Measurements from ENCODE around the gene PRRT3. TPM values are rescaled to one million over a fixed set of nuclear protein-coding genes. Genes with fewer than 3 reads are reported as not detected.
A peak's percentile ranks its signal among the peaks of the same experiment; 100 is the strongest.

The PRRT3 gene
- total and polyA plus RNA-seq, 2 donors (not counting 1 experiment from before 2014, with no cell fraction given) = 3.1 to 3.8 TPM

- Histone ChIP-seq H3K27ac (ENCODE audit: insufficient read depth, low read length) (no peak overlapping the region), H3K4me2 (ENCODE audit: extremely low read depth, insufficient read depth, low read length) (no peak overlapping the region), H3K4me1 (ENCODE audit: control insufficient read depth, extremely low read depth, insufficient read depth, low read length) (peaks cover 4% of the 10 kb centered on the region)
Observed at GRCh38 chr3:9948586-9948985, 3.6 kb downstream of the PRRT3 start.

GRCh38 chr3:9947025-9947995, 4.9 kb downstream of the PRRT3 start:
- Histone ChIP-seq H3K79me2 (ENCODE audit: control insufficient read depth, insufficient read depth, low read length) (no peaks in the 10 kb centered on the region), H3K4me2 (ENCODE audit: extremely low read depth, insufficient read depth, low read length) (peak overlapping the region; percentile 82), H3K9me3 (ENCODE audit: control insufficient read depth, insufficient read depth, low read depth, low read length) (no peaks in the 10 kb centered on the region), H3K36me3 (ENCODE audit: control insufficient read depth, insufficient read depth, low read length) (peaks cover 5% of the 10 kb centered on the region), H3K4me1 (ENCODE audit: control insufficient read depth, extremely low read depth, insufficient read depth, low read length) (peaks cover 4% of the 10 kb centered on the region), H4K20me1 (ENCODE audit: control insufficient read depth, extremely low read depth, insufficient read depth, low read length) (no peaks in the 10 kb centered on the region), H3K27me3 (ENCODE audit: control insufficient read depth, insufficient read depth, low read length) (no peaks in the 10 kb centered on the region), H2AFZ (ENCODE audit: low read length) (peak overlapping the region; percentile 88), H3K9ac (ENCODE audit: insufficient read depth, low read length) (peak overlapping the region; percentile 66), H3K4me3 (replicated peaks in 1 of 4; ENCODE audit: control extremely low read depth in 1 of 4, insufficient read depth in 1 of 4, low read depth in 3 of 4, low read length in 4 of 4) (peak overlapping the region; percentile 44 to 68 (median 58)), H3K27ac (ENCODE audit: insufficient read depth, low read length) (peak overlapping the region; percentile 62)
- DNase-seq (ENCODE audit: low read depth in 2 of 2) = peak; percentile 70 to 76
- TF ChIP-seq EZH2 (IDR thresholded peaks at IDR 0.05; ENCODE audit: low read length, missing control alignments) (no peak), CTCF (conservative IDR thresholded peaks at IDR 0.05 in 1 of 2, IDR thresholded peaks at IDR 0.05 in 1 of 2; ENCODE audit: low read depth in 1 of 2, low read length in 2 of 2) (peak; percentile 40 to 49)

More at GRCh38 chr3:9948586-9948985, 3.6 kb downstream of the PRRT3 start:
- H3K79me2 ChIP-seq (ENCODE audit: control insufficient read depth, insufficient read depth, low read length) = no peaks in the 10 kb centered on the region
- TF ChIP-seq CTCF (conservative IDR thresholded peaks at IDR 0.05 in 1 of 2, IDR thresholded peaks at IDR 0.05 in 1 of 2; ENCODE audit: low read depth in 1 of 2, low read length in 2 of 2) = no peak
- no peak for TF ChIP-seq EZH2 (IDR thresholded peaks at IDR 0.05; ENCODE audit: low read length, missing control alignments)
- no peak overlapping the region for H3K9ac ChIP-seq (ENCODE audit: insufficient read depth, low read length)
- no peaks in the 10 kb centered on the region for H4K20me1 ChIP-seq (ENCODE audit: control insufficient read depth, extremely low read depth, insufficient read depth, low read length)
- H3K4me3 ChIP-seq (replicated peaks in 1 of 4; ENCODE audit: control extremely low read depth in 1 of 4, insufficient read depth in 1 of 4, low read depth in 3 of 4, low read length in 4 of 4) = no peak overlapping the region
- H3K27me3 ChIP-seq (ENCODE audit: control insufficient read depth, insufficient read depth, low read length) = no peaks in the 10 kb centered on the region
- H3K9me3 ChIP-seq (ENCODE audit: control insufficient read depth, insufficient read depth, low read depth, low read length) = no peaks in the 10 kb centered on the region
- H2AFZ ChIP-seq (ENCODE audit: low read length) = no peak overlapping the region
- H3K36me3 ChIP-seq (ENCODE audit: control insufficient read depth, insufficient read depth, low read length) = peaks cover 2% of the 10 kb centered on the region
- DNase-seq (ENCODE audit: low read depth in 2 of 2) = no peak

Measured in fibroblast of lung (primary cell).